Measurements from ENCODE around the gene GIPC2.
"Not testable (repeated sequence)": the region's sequence is repeated elsewhere in the genome, so short reads cannot be mapped to it uniquely, and the experiment has no call there.

The GIPC2 gene

GRCh38 chr1:78101051-78101450, 55.3 kb downstream of the GIPC2 start:
- no peak for DNase-seq

- no peak for DNase-seq
Measured at GRCh38 chr1:78101514-78101913, 55.7 kb downstream of the GIPC2 start.

- DNase-seq, result no peak
Measured at GRCh38 chr1:78102082-78102481, 56.3 kb downstream of the GIPC2 start.

- no peak for DNase-seq
Measured at GRCh38 chr1:78102916-78103315, 57.1 kb downstream of the GIPC2 start.

- no peak for DNase-seq
Measured at GRCh38 chr1:78104322-78104721, 58.6 kb downstream of the GIPC2 start.

- DNase-seq, result not testable (repeated sequence)
Measured at GRCh38 chr1:78109659-78110058, 63.9 kb downstream of the GIPC2 start.

GRCh38 chr1:78113156-78113916, 67.6 kb downstream of the GIPC2 start:
- DNase-seq, result no peak

- peak; percentile 75 to 85 (median 79) for DNase-seq
Measured at GRCh38 chr1:78114034-78114956, 68.5 kb downstream of the GIPC2 start.

GRCh38 chr1:78120485-78120884, 74.7 kb downstream of the GIPC2 start:
- not testable (repeated sequence) for DNase-seq

GRCh38 chr1:78121710-78122109, 75.9 kb downstream of the GIPC2 start:
- DNase-seq, result no peak

- DNase-seq, result no peak
Measured at GRCh38 chr1:78122389-78122788, 76.6 kb downstream of the GIPC2 start.

GRCh38 chr1:78126506-78126905, 80.7 kb downstream of the GIPC2 start:
- DNase-seq, result no peak

GRCh38 chr1:78132174-78132947, 86.6 kb downstream of the GIPC2 start:
- DNase-seq, result no peak

GRCh38 chr1:78132948-78133322, 87.2 kb downstream of the GIPC2 start:
- DNase-seq, result no peak

- DNase-seq, result no peak
Measured at GRCh38 chr1:78136680-78137079, 90.9 kb downstream of the GIPC2 start.

- no peak for DNase-seq
Measured at GRCh38 chr1:78141531-78142231, 95.9 kb downstream of the GIPC2 start.

GRCh38 chr1:78142736-78143135, 97.0 kb downstream of the GIPC2 start:
- DNase-seq, result no peak

- no peak for DNase-seq
Measured at GRCh38 chr1:78143152-78143551, 97.4 kb downstream of the GIPC2 start.

- no peak for DNase-seq
Measured at GRCh38 chr1:78143673-78144072, 97.9 kb downstream of the GIPC2 start.

GRCh38 chr1:78145105-78145580, 99.4 kb downstream of the GIPC2 start:
- DNase-seq, result peak; percentile 55 to 66 (median 59)

GRCh38 chr1:78146205-78146771, 100.5 kb downstream of the GIPC2 start:
- DNase-seq, result no peak

GRCh38 chr1:78147031-78147430, 101.3 kb downstream of the GIPC2 start:
- DNase-seq, result no peak
